ENCODE measurements around the gene MEPE.
A peak's percentile ranks its signal among the peaks of the same experiment; 100 is the strongest.

The MEPE gene

DNA sequence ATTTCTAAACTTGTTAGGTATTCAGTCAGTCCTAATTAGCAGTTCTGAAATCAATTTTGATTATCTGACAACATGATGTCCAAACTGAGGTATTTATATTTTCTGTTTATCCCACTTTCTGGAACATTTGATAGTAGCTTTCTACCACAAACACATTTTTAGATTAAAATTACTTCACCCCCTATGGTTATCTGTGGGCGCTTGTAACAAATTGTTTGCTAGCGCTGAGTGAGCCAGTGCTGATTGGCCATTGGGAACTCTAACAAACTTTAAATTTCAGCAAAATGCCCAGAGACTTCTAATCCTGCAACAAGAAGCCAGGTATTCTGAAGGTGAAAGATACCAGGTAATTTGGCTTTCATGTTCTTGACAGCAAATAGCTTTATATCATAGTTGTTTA is at the start of gene MEPE:
TSS of gene MEPE (plus strand) at position 301 of the 400 bp plus-strand sequence. CDS start 1,746 bp downstream, outside the sequence.
- DNase-seq (ENCODE audit: low read depth in 2 of 2) = no peak

GRCh38 chr4:87783781-87784180 is 49.0 kb upstream of the MEPE start:
- DNase-seq (ENCODE audit: low read depth in 2 of 2) = no peak

DNA sequence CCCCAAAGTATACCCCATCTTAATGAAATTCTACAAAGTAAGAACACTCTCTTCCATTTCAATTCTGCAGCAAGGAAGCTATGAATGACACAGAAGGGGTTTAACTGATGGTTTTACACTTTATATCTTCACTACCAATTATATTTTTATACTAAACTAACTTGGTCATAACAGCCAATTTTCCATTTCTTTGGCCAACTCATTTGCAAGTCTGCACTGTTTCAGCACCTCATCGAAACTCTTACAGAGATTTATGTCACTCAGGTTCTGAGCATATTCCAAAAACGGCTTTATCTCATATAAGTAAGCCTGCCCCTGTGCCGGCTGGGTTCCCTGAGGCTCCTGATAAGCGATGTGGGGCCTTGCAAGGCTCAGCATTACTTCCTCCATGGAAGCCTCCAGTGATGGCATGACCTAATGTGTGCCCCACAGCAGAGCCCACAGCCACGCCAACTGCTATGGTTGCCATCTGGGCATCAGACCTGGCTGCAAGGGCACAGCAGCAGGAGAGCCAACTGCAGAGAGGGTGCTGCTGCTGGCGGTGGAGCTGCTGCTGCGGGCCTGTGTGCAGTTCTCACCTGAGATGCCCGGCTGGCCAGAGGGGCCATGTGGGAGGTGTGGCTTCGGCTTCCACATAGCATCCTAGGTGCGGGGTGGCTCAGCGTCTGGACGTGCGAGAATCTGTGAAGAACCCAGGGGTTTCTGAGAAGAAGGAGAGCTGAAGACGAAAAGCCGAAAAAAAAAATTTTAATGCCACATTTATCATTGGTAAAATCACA is 46.8 kb upstream of the MEPE start:
- no peak for DNase-seq (ENCODE audit: low read depth in 2 of 2)

- DNase-seq (ENCODE audit: low read depth in 2 of 2) = no peak
Measured at GRCh38 chr4:87799301-87800113, 33.3 kb upstream of the MEPE start, which contains the start of gene IBSP. IBSP (plus strand) TSS chr4:87799554; CDS start chr4:87802362, 2,808 bp downstream.

DNA sequence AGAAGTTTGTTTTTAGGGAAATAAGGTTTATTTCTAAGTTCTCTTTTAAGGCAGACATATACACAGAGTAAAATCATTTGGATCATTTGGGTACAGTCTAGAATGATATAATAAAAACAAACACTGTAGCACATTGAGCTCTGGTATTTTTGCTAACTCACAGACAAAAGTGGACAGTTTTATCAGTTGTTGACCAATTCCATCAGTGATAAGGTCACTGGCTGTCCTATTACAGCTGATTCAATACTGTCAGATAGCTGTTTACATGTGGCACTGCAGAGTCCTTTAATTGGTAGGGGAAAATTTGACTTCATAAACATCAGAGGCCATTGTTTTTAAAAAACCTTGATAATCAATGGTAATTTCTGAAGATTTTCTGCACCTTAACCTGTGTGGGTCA is 29.9 kb upstream of the MEPE start:
- no peak for DNase-seq (ENCODE audit: low read depth in 2 of 2)

- DNase-seq (ENCODE audit: low read depth in 2 of 2) = no peak
Measured at GRCh38 chr4:87803421-87803820, 29.3 kb upstream of the MEPE start.

DNA sequence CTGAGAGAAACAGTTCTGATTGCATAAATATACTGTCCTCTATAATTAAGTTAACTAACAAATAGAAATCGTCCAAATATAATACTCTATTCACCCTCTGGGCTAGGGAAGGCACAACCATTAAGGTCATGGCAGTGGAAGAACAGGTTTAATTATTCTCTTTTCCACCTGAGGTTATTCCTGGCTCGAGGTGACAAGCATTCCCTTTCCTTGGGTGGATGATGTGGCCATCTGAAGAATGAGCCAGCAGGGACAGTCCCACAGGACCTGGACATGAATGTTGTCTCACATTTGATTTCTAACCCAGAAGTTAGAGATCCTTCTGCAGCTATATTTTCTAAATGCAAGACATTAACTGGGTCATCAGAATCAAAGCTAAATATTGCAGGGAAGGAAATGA is 27.9 kb upstream of the MEPE start:
- no peak for DNase-seq (ENCODE audit: low read depth in 2 of 2)

GRCh38 chr4:87805971-87806370 is 26.8 kb upstream of the MEPE start:
- DNase-seq (ENCODE audit: low read depth in 2 of 2) = no peak

- DNase-seq (ENCODE audit: low read depth in 2 of 2) = no peak
Measured at GRCh38 chr4:87806520-87806919, 26.2 kb upstream of the MEPE start.

- DNase-seq (ENCODE audit: low read depth in 2 of 2) = no peak
Measured at GRCh38 chr4:87807402-87807801, 25.4 kb upstream of the MEPE start.

DNA sequence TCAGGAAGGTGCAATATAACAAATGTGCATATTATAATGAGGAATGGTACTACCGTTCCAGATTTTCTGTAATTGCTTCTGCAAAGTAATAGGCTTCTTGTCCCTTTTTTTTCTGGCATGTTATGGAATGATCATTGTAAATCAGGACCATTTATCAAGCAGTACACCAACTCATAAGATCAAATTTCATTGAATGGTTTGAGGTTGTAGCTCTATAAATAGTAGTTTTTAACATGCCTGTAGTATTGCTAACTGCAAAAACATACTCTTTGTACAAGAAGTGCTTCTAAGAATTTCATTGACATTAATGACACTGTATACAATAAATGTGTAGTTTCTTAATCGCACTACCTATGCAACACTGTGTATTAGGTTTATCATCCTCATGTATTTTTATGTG is 20.8 kb upstream of the MEPE start:
- DNase-seq (ENCODE audit: low read depth in 2 of 2) = no peak

DNA sequence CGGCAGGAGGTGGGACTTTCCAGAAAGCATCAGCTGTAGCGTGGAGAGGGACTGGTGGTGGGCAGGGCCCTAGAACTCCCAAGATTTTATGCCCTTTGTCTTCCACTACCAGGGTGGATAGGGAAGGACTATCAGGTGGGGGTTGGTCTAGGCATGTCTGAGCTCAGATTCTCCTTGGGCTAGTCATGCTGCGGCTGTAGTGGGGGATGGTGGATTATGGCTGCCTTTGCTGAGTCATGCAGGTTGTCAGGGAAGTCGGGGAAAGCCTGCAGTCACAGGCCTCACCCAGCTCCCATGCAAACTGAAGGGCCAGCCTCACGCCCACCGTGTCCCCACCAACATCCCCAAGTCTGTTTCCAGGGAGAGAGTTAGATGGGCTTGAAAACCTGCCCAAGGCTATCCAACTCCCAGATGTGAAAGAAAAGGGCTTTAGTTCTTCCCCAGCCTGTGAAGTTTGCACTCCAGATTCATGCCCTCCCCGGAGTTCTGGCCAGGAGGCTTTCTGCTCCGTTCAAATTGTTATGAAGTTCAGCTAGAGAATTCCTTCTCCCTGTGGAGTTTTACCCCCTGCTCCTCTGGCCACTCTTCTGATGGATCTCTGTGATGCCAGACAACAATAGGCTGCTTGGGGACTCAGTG is 13.4 kb upstream of the MEPE start:
- peak; percentile 81 to 82 for DNase-seq (ENCODE audit: low read depth in 2 of 2)

DNA sequence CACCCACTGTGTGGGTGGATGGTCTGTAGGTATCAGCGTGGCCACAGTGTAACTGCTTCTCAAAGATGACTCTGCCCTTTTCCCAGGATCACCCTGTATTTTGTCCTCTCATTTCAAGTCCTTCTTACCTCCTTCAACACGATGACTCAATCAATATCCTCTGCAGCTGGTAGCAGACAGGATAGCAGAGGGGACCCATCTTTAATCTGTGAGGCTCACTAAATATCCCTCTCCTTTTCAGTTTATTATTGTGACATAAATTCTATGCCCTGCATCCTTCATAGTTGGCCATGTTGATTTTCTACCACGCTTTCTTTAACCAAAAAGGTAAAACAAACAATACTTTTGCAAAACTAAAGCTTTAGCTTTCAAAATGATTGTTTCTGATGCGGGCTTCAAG is 9.6 kb upstream of the MEPE start:
- DNase-seq (ENCODE audit: low read depth in 2 of 2) = no peak

DNA sequence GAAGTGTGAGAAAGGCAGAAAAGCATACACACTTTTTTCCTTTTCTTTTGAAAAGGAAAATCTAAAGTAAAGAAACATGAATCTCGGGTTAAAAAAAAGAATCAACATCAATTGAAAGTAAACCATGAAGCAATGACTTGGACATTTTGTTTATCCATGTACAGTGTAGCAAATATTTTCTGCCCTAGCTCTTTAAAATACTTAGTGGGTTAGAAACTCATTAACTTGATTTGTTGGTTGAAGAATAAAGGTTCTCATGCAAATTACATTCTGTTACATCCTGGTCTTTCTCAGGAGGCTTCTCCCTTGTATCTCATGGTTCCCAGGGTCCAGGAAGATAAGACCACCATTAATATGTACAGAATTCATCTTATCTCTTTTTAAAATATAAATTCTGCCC is 9.0 kb upstream of the MEPE start:
- DNase-seq (ENCODE audit: low read depth in 2 of 2) = no peak

DNA sequence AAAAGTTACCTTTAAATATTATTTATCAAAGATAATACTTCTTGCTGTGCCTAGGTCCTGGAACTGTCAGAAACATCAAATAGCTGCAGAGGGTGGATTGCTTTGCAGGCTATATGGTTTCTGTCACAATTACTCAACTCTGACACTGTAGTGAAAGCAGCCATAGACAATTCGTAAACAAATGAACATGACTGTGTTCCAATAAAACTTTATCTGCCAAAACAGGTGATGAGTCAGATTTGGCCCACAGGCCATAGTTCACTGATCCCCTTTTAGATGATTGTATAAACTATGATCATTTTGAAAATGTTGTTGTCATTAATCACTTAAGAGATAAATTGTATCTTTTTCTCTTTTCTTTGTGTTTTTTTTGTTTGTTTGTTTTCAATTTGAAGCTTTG is 8.4 kb upstream of the MEPE start:
- DNase-seq (ENCODE audit: low read depth in 2 of 2) = no peak

GRCh38 chr4:87834401-87834800 is 1.6 kb downstream of the MEPE start:
- DNase-seq (ENCODE audit: low read depth in 2 of 2) = no peak

GRCh38 chr4:87835197-87835596 is 2.4 kb downstream of the MEPE start:
- no peak for DNase-seq (ENCODE audit: low read depth in 2 of 2)

- no peak for DNase-seq (ENCODE audit: low read depth in 2 of 2)
Measured at GRCh38 chr4:87835743-87836142, 3.0 kb downstream of the MEPE start.

- DNase-seq (ENCODE audit: low read depth in 2 of 2) = no peak
Measured at GRCh38 chr4:87838205-87838604, 5.4 kb downstream of the MEPE start.

GRCh38 chr4:87838890-87839591 is 6.3 kb downstream of the MEPE start:
- no peak for DNase-seq (ENCODE audit: low read depth in 2 of 2)

- no peak for DNase-seq (ENCODE audit: low read depth in 2 of 2)
Measured at GRCh38 chr4:87839592-87839946, 6.8 kb downstream of the MEPE start.

DNA sequence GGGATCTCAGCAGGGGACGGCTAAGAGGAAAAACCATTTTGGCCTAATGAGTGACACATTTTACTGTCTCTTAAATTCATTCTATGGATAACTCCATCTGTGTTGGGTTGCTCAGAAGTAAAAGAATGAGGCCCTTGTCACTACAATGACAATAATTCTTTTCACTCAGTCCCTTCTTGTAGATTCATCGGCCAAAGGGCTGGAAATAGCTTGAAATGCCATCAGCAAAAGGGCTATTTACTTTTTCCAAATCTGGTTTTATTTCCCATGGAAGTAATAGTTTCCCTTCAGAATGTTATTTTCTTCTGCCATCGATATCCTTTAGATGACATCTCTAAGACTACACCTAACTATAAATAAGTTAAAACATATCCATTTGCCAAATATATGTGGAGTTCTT is 7.4 kb downstream of the MEPE start:
- no peak for DNase-seq (ENCODE audit: low read depth in 2 of 2)
